GM23248 (cell line): Measurements from ENCODE around the gene NCOA5. TPM values are rescaled to one million over a fixed set of nuclear protein-coding genes. Genes with fewer than 3 reads are reported as not detected.

Experiments used
- DNase-seq: peaks from one replicate; pipeline ENCODE4 v3.0.0-alpha.2; 2015
- H2AFZ ChIP-seq: fragments of 200-600 bp; sonication (generic); 2 replicates; pipeline ENCODE4 v1.6.1; 2016; ENCODE audit warnings: antibody characterized with exemption
- H3F3A ChIP-seq: fragments of 200-600 bp; sonication (generic); 2 replicates; pipeline ENCODE4 v1.6.1; 2016; ENCODE audit warnings: mild to moderate bottlenecking, antibody characterized with exemption, mixed run types; ENCODE audit not compliant: insufficient read depth
- H3K27ac ChIP-seq: fragments of 200-600 bp; sonication (generic); 2 replicates; pipeline ENCODE4 v1.5.1; 2016; ENCODE audit warnings: mild to moderate bottlenecking
- H3K27me3 ChIP-seq: fragments of 200-600 bp; sonication (generic); replicated peaks from 2 replicates; pipeline ENCODE4 v1.6.1; 2016; ENCODE audit warnings: mild to moderate bottlenecking; ENCODE audit not compliant: insufficient read depth
- H3K36me3 ChIP-seq: fragments of 200-600 bp; sonication (generic); 2 replicates; pipeline ENCODE4 v1.6.1; 2016; ENCODE audit warnings: low read depth, mild to moderate bottlenecking
- H3K4me1 ChIP-seq: fragments of 200-600 bp; sonication (generic); 2 replicates; pipeline ENCODE4 v1.6.1; 2016; ENCODE audit warnings: mild to moderate bottlenecking; ENCODE audit not compliant: insufficient read depth
- H3K4me2 ChIP-seq: fragments of 200-600 bp; sonication (generic); one replicate; pipeline ENCODE4 v1.6.1; 2016; ENCODE audit warnings: mild to moderate bottlenecking; ENCODE audit not compliant: unreplicated experiment
- H3K4me3 ChIP-seq: fragments of 200-600 bp; sonication (generic); 2 replicates; pipeline ENCODE4 v1.5.1; 2016; ENCODE audit warnings: mild to moderate bottlenecking
- H3K79me2 ChIP-seq: fragments of 200-600 bp; sonication (generic); 2 replicates; pipeline ENCODE4 v1.6.1; 2016; ENCODE audit warnings: mild to moderate bottlenecking; ENCODE audit not compliant: insufficient read depth
- H3K9ac ChIP-seq: fragments of 200-600 bp; sonication (generic); 2 replicates; pipeline ENCODE4 v1.6.1; 2016; ENCODE audit warnings: mild to moderate bottlenecking
- H3K9me2 ChIP-seq: fragments of 200-600 bp; sonication (generic); 2 replicates; pipeline ENCODE4 v1.6.1; 2016; ENCODE audit warnings: mixed run types, mild to moderate bottlenecking, moderate library complexity; ENCODE audit not compliant: insufficient read depth
- H3K9me3 ChIP-seq: fragments of 200-600 bp; sonication (generic); one replicate; pipeline ENCODE4 v1.6.1; 2017; ENCODE audit warnings: low read depth
- H4K20me1 ChIP-seq: fragments of 200-600 bp; sonication (generic); 2 replicates; pipeline ENCODE4 v1.6.0; 2016; ENCODE audit not compliant: insufficient read depth
- EZH2 ChIP-seq: fragments of 200-600 bp; sonication (generic); IDR thresholded peaks from 2 replicates; pipeline ENCODE4 v1.6.1; 2018; ENCODE audit warnings: antibody characterized with exemption, mild to moderate bottlenecking; ENCODE audit not compliant: insufficient read depth, poor library complexity, severe bottlenecking
- EZH2phosphoT487 ChIP-seq: fragments of 200-600 bp; sonication (generic); IDR thresholded peaks from 2 replicates; pipeline ENCODE4 v1.6.1; 2018; ENCODE audit warnings: antibody characterized with exemption, moderate library complexity, mild to moderate bottlenecking, low read depth; ENCODE audit not compliant: insufficient read depth
- WGBS, 2 experiments: methylation state at CpG; one replicate each; pipeline ENCODE4 v1.1.6; 2015 to 2017; ENCODE audit warnings: low lambda C conversion rate in 2 of 2, low coverage in 1 of 2; ENCODE audit errors: missing lambda C conversion rate in 2 of 2; 5-methylcytosine and 5-hydroxymethylcytosine counted together
- in situ Hi-C: fragments of 300-500 bp; cut with MboI; formaldehyde crosslinking; loops from 2 replicates; pipeline ENCODE4 v1.15.0; 2020
- polyA plus RNA-seq: library from polyadenylated mRNA; unstranded; fragments of >200 nt; fragmentation: Nextera tagmentation; extraction: Ambion mirVana; gene quantifications from 2 replicates; pipeline ENCODE4 v1.2.1, GENCODE V29; 2016
- total RNA-seq: library from RNA; depleted of rRNA; stranded (reverse); fragments of >200 nt; shearing (Covaris generic); gene quantifications from 2 replicates; pipeline ENCODE4 v1.2.3, GENCODE V29; 2014

Gene NCOA5
- total and polyA plus RNA-seq, 2 experiments from 2014 or later = 15.3 to 20.4 TPM

DNA sequence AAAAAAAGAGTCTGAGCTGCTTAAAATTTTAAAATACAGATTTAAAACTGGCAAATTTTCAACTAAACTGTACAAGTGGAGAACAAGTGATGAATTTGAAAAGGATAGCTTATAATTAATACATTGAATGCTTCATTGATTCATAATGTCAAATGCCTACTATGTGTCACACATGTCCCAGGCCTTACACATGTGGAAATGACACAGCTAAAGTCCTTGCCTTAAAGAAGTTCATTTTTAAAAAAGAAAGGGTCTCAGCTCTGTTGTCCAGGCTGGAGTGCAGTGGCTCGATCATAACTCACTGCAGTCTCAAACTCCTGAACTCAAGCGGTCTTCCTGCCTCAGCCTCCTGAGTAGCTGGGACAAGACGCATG is 5.0 kb downstream of the NCOA5 start:
- H3K27me3 ChIP-seq = no peaks in the 10 kb centered on the region
- H3F3A ChIP-seq = peaks cover 11% of the 10 kb centered on the region; the same call in 1 of the 2 replicates
- no peaks in the 10 kb centered on the region for H3K9me3 ChIP-seq
- H4K20me1 ChIP-seq = peaks cover 48% of the 10 kb centered on the region
- no peaks in the 10 kb centered on the region for H3K9me2 ChIP-seq
- H2AFZ ChIP-seq = no peak overlapping the region
- no peaks in the 10 kb centered on the region for H3K36me3 ChIP-seq
- DNase-seq = no peak
- H3K4me3 ChIP-seq = no peak overlapping the region
- H3K79me2 ChIP-seq = peaks cover 95% of the 10 kb centered on the region
- in situ Hi-C loops = no loop called here
- H3K4me2 ChIP-seq = no peak overlapping the region
- no peak for TF ChIP-seq EZH2
- TF ChIP-seq EZH2phosphoT487 = no peak
- H3K9ac ChIP-seq = no peak overlapping the region
- peaks cover 24% of the 10 kb centered on the region for H3K4me1 ChIP-seq
- 76 to 90% methylated on average over 3 of the region's 3 CpGs for WGBS, 2 experiments
- no peak overlapping the region for H3K27ac ChIP-seq

DNA sequence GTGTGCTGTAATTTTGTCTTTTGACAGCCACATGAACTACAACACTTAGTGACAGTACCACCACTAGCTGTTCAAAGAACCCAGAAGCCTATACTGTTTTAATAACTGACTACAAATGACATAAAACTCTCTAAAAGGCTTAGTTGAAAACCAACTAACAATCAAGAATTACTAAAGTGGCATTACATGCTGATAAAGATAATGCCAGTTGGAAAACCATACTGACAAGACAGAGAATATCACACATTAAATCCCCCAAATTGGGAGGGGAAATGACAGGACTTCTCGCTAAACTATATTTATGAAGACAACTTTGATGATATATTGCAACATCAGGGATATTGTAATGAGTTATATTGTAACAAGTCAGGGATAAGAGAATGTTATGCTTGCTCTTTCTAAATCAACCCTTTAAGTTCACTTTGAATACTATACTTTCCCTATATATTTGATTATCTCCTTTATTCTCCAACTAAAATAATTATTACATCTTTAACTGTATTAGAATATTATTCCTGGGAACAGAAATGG is 6.2 kb downstream of the NCOA5 start:
- Histone ChIP-seq H3K9me3 (no peaks in the 10 kb centered on the region), H3K9ac (no peak overlapping the region), H3F3A (peaks cover 7% of the 10 kb centered on the region; the same call in 1 of the 2 replicates), H3K9me2 (no peaks in the 10 kb centered on the region), H3K36me3 (no peaks in the 10 kb centered on the region), H3K27me3 (no peaks in the 10 kb centered on the region), H3K4me1 (peaks cover 24% of the 10 kb centered on the region), H3K4me2 (no peak overlapping the region), H3K27ac (no peak overlapping the region), H3K4me3 (no peak overlapping the region), H2AFZ (no peak overlapping the region), H4K20me1 (peaks cover 48% of the 10 kb centered on the region), H3K79me2 (peaks cover 100% of the 10 kb centered on the region)
- TF ChIP-seq EZH2phosphoT487 = no peak
- no peak for TF ChIP-seq EZH2
- DNase-seq = no peak
- in situ Hi-C loops = no loop called here
- WGBS, 2 experiments = 96 to 97% methylated on average over 1 of the region's 1 CpG

DNA sequence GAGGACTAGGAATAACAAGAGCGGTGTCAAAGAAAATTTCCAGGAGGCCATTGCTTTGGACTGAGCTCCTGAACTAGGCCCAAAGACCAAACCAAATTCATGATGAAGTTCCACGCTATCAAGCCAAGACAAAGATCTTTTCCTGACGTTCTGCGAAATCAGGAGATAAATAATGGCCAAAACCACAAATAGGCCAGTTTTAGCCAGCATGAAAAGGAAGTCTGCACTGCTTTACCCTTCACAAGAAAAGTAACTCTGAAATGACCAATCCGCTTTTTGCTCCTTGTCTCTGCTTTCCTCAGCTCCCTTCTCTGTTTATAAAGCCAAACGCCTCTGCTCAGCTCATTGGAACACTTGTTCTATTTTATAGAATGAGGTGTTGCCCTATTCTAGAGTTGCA is 6.7 kb downstream of the NCOA5 start:
- Histone ChIP-seq H3K4me2 (no peak overlapping the region), H3K27me3 (no peaks in the 10 kb centered on the region), H3K36me3 (peaks cover 4% of the 10 kb centered on the region; the same call in 1 of the 2 replicates), H3K4me1 (peaks cover 20% of the 10 kb centered on the region), H3K9ac (no peak overlapping the region), H3K27ac (no peak overlapping the region), H4K20me1 (peaks cover 45% of the 10 kb centered on the region), H3K9me3 (no peaks in the 10 kb centered on the region), H3F3A (peaks cover 2% of the 10 kb centered on the region; the same call in 1 of the 2 replicates), H2AFZ (no peak overlapping the region), H3K79me2 (peaks cover 100% of the 10 kb centered on the region), H3K4me3 (no peak overlapping the region), H3K9me2 (no peaks in the 10 kb centered on the region)
- WGBS, 2 experiments = 90 to 95% methylated on average over 6 of the region's 6 CpGs
- TF ChIP-seq EZH2phosphoT487 = no peak
- in situ Hi-C loops = no loop called here
- DNase-seq = no peak

DNA sequence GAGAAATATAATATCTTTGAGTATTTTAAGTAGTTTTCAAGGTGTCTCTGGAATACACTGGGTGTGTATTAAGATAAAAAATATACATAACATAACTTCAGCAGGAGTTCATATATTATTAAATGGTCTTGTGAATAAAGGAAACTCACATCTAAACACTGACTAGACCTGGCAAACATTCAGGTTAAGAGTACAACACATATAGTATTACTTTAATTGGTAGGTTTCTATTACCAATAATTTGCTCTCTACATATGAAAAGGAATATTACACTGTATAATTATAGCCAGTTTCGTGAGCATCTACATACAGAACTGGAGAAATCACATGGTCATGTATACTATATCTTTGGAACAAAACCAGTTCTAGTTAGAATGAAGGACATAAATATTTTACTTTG is 8.7 kb downstream of the NCOA5 start:
- in situ Hi-C loops = no loop called here
- Histone ChIP-seq H4K20me1 (peaks cover 35% of the 10 kb centered on the region), H3K9me3 (no peaks in the 10 kb centered on the region), H3F3A (no peaks in the 10 kb centered on the region), H3K27ac (no peak overlapping the region), H3K4me2 (no peak overlapping the region), H3K4me1 (peaks cover 13% of the 10 kb centered on the region), H3K9ac (no peak overlapping the region), H3K27me3 (no peaks in the 10 kb centered on the region), H3K36me3 (peaks cover 13% of the 10 kb centered on the region; the same call in 1 of the 2 replicates), H3K4me3 (no peak overlapping the region), H2AFZ (no peak overlapping the region), H3K9me2 (no peaks in the 10 kb centered on the region), H3K79me2 (peaks cover 99% of the 10 kb centered on the region)
- WGBS, 2 experiments = 56 to 61% methylated on average over 1 of the region's 1 CpG
- no peak for DNase-seq
- TF ChIP-seq EZH2 (no peak), EZH2phosphoT487 (no peak)

DNA sequence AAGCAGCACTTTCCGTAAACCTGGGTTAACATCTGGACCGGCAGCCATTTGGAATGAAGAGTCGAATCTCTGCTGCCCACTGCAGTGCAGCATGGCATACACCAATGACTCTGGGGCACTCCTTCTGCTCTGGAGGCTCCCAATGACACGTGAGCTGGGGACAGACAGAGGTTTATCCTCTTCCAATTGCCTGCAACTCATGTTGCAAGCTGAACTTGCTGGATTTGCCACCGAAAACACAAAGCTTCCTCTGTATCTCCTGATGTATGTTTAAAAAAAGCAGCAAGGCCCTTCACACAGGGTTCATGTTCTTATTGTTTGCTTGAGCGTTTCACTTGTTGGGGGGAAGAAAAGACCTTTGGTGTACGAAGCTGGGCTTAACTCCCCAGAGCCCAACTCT is 10.8 kb downstream of the NCOA5 start:
- in situ Hi-C loops = no loop called here
- WGBS, 2 experiments = 60 to 72% methylated on average over 7 of the region's 7 CpGs

More for the DNA sequence above, 10.8 kb downstream of the NCOA5 start:
- H3K9ac ChIP-seq = no peak overlapping the region
- no peaks in the 10 kb centered on the region for H3F3A ChIP-seq
- no peak overlapping the region for H3K4me3 ChIP-seq
- H3K27ac ChIP-seq = no peak overlapping the region
- no peak overlapping the region for H3K4me2 ChIP-seq
- peaks cover 97% of the 10 kb centered on the region for H3K79me2 ChIP-seq
- H3K36me3 ChIP-seq = peaks cover 13% of the 10 kb centered on the region; the same call in 1 of the 2 replicates
- no peaks in the 10 kb centered on the region for H3K27me3 ChIP-seq
- no peak overlapping the region for H2AFZ ChIP-seq
- H3K9me3 ChIP-seq = no peaks in the 10 kb centered on the region
- no peaks in the 10 kb centered on the region for H3K9me2 ChIP-seq
- TF ChIP-seq EZH2 (no peak), EZH2phosphoT487 (no peak)
- peaks cover 31% of the 10 kb centered on the region for H4K20me1 ChIP-seq
- no peaks in the 10 kb centered on the region for H3K4me1 ChIP-seq
- DNase-seq = no peak
